GM23338 (cell line): ENCODE measurements around the gene TYROBP. TPM values are rescaled to one million over a fixed set of nuclear protein-coding genes. Genes with fewer than 3 reads are reported as not detected.

Source experiments
- ATAC-seq: fragments of 200-7000 bp; cut with Tn5 transposase; 3 replicates; pipeline ENCODE4 v1.9.1; 2020
- DNase-seq: peaks from one replicate; pipeline ENCODE4 v3.0.0-alpha.2; 2015; ENCODE audit warnings: low spot score
- H2AFZ ChIP-seq: fragments of 200-600 bp; sonication (generic); 2 replicates; pipeline ENCODE4 v1.8.0; 2016; ENCODE audit warnings: antibody characterized with exemption, mild to moderate bottlenecking, moderate library complexity
- H3F3A ChIP-seq: fragments of 200-600 bp; sonication (generic); replicated peaks from 2 replicates; pipeline ENCODE4 v1.8.0; 2017; ENCODE audit warnings: antibody characterized with exemption, mixed run types, low read depth
- H3K27ac ChIP-seq: fragments of 200-600 bp; sonication (generic); 2 replicates; pipeline ENCODE4 v1.6.1; 2016; ENCODE audit warnings: low read depth
- H3K27me3 ChIP-seq: fragments of 200-600 bp; sonication (generic); 2 replicates; pipeline ENCODE4 v1.8.0; 2016; ENCODE audit warnings: mild to moderate bottlenecking, mixed run types, moderate library complexity; ENCODE audit not compliant: insufficient read depth
- H3K36me3 ChIP-seq: fragments of 200-600 bp; sonication (generic); 2 replicates; pipeline ENCODE4 v1.8.0; 2016; ENCODE audit warnings: mild to moderate bottlenecking; ENCODE audit not compliant: insufficient read depth
- H3K4me1 ChIP-seq: fragments of 200-600 bp; sonication (generic); 2 replicates; pipeline ENCODE4 v1.8.0; 2016; ENCODE audit warnings: mild to moderate bottlenecking, moderate library complexity; ENCODE audit not compliant: insufficient read depth
- H3K4me2 ChIP-seq: fragments of 200-600 bp; sonication (generic); 2 replicates; pipeline ENCODE4 v1.7.1; 2017; ENCODE audit warnings: mixed run types
- H3K4me3 ChIP-seq: fragments of 200-600 bp; sonication (generic); 2 replicates; pipeline ENCODE4 v1.6.1; 2016; ENCODE audit warnings: mixed run types
- H3K79me2 ChIP-seq: fragments of 200-600 bp; sonication (generic); replicated peaks from 2 replicates; pipeline ENCODE4 v1.8.0; 2017; ENCODE audit warnings: mild to moderate bottlenecking; ENCODE audit not compliant: insufficient read depth
- H3K9me2 ChIP-seq: fragments of 200-600 bp; sonication (generic); 2 replicates; pipeline ENCODE4 v1.8.0; 2017; ENCODE audit not compliant: insufficient read depth
- H4K20me1 ChIP-seq: fragments of 200-600 bp; sonication (generic); replicated peaks from 2 replicates; pipeline ENCODE4 v1.8.0; 2017; ENCODE audit warnings: mild to moderate bottlenecking; ENCODE audit not compliant: insufficient read depth
- H3K27ac Mint-ChIP-seq: 2 replicates; pipeline ENCODE4 v1.8.0; 2020; ENCODE audit warnings: inconsistent platforms, mild to moderate bottlenecking, moderate library complexity, mixed read lengths
- H3K27me3 Mint-ChIP-seq: 3 replicates; pipeline ENCODE4 v1.8.0; 2022; ENCODE audit warnings: low read depth, mild to moderate bottlenecking, moderate library complexity, mixed read lengths, inconsistent platforms; ENCODE audit not compliant: insufficient read depth, poor library complexity
- H3K36me3 Mint-ChIP-seq: 3 replicates; pipeline ENCODE4 v1.8.0; 2021; ENCODE audit warnings: low read depth, mild to moderate bottlenecking, inconsistent platforms, moderate library complexity, mixed read lengths
- H3K4me1 Mint-ChIP-seq: 3 replicates; pipeline ENCODE4 v1.8.0; 2020; ENCODE audit warnings: mild to moderate bottlenecking, inconsistent platforms, mixed read lengths
- H3K4me3 Mint-ChIP-seq: 3 replicates; pipeline ENCODE4 v1.8.0; 2021; ENCODE audit warnings: moderate library complexity, mild to moderate bottlenecking, inconsistent platforms, mixed read lengths
- H3K9me3 Mint-ChIP-seq: 3 replicates; pipeline ENCODE4 v1.8.0; 2020; ENCODE audit warnings: moderate library complexity, mild to moderate bottlenecking, inconsistent platforms, mixed read lengths
- ETS1 ChIP-seq: IDR thresholded peaks from 2 replicates; pipeline ENCODE4 v1.6.1; 2016; ENCODE audit warnings: antibody characterized with exemption
- JUNB ChIP-seq: IDR thresholded peaks from one replicate; pipeline ENCODE4 v1.6.1; 2016; ENCODE audit warnings: antibody characterized with exemption; ENCODE audit not compliant: unreplicated experiment
- POLR2AphosphoS5 ChIP-seq: IDR thresholded peaks from 2 replicates; pipeline ENCODE4 v1.6.1; 2016; ENCODE audit warnings: antibody characterized with exemption, low read depth
- STAT1 ChIP-seq: IDR thresholded peaks from one replicate; pipeline ENCODE4 v1.6.1; 2016; ENCODE audit warnings: antibody characterized with exemption; ENCODE audit not compliant: unreplicated experiment
- ZNF331 ChIP-seq: fragments of 250-450 bp; sonication (Bioruptor Pico); IDR thresholded peaks from 2 replicates; pipeline ENCODE4 v1.5.0; 2020; ENCODE audit warnings: low read depth, mild to moderate bottlenecking, moderate library complexity
- polyA plus RNA-seq: library from polyadenylated mRNA; unstranded; fragments of >200 nt; fragmentation: Nextera tagmentation; extraction: Ambion mirVana; gene quantifications from 2 replicates; pipeline ENCODE4 v1.2.1, GENCODE V29; 2016
- total RNA-seq: library from RNA; depleted of rRNA; stranded (reverse); fragments of >200 nt; shearing (Covaris generic); gene quantifications from 2 replicates; pipeline ENCODE4 v1.2.3, GENCODE V29; 2014
- TF ChIP-seq, protein P1 (sequence below): fragments of 250-450 bp; sonication (Bioruptor Pico); IDR thresholded peaks from 2 replicates; pipeline ENCODE4 v1.5.0; 2020; ENCODE audit warnings: mild to moderate bottlenecking, moderate library complexity

TYROBP gene
- total and polyA plus RNA-seq, 2 experiments from 2014 or later: not detected

GRCh38 chr19:35931161-35931873 is 23.2 kb upstream of the TYROBP start (continued):
- TF ChIP-seq, protein P1, sequence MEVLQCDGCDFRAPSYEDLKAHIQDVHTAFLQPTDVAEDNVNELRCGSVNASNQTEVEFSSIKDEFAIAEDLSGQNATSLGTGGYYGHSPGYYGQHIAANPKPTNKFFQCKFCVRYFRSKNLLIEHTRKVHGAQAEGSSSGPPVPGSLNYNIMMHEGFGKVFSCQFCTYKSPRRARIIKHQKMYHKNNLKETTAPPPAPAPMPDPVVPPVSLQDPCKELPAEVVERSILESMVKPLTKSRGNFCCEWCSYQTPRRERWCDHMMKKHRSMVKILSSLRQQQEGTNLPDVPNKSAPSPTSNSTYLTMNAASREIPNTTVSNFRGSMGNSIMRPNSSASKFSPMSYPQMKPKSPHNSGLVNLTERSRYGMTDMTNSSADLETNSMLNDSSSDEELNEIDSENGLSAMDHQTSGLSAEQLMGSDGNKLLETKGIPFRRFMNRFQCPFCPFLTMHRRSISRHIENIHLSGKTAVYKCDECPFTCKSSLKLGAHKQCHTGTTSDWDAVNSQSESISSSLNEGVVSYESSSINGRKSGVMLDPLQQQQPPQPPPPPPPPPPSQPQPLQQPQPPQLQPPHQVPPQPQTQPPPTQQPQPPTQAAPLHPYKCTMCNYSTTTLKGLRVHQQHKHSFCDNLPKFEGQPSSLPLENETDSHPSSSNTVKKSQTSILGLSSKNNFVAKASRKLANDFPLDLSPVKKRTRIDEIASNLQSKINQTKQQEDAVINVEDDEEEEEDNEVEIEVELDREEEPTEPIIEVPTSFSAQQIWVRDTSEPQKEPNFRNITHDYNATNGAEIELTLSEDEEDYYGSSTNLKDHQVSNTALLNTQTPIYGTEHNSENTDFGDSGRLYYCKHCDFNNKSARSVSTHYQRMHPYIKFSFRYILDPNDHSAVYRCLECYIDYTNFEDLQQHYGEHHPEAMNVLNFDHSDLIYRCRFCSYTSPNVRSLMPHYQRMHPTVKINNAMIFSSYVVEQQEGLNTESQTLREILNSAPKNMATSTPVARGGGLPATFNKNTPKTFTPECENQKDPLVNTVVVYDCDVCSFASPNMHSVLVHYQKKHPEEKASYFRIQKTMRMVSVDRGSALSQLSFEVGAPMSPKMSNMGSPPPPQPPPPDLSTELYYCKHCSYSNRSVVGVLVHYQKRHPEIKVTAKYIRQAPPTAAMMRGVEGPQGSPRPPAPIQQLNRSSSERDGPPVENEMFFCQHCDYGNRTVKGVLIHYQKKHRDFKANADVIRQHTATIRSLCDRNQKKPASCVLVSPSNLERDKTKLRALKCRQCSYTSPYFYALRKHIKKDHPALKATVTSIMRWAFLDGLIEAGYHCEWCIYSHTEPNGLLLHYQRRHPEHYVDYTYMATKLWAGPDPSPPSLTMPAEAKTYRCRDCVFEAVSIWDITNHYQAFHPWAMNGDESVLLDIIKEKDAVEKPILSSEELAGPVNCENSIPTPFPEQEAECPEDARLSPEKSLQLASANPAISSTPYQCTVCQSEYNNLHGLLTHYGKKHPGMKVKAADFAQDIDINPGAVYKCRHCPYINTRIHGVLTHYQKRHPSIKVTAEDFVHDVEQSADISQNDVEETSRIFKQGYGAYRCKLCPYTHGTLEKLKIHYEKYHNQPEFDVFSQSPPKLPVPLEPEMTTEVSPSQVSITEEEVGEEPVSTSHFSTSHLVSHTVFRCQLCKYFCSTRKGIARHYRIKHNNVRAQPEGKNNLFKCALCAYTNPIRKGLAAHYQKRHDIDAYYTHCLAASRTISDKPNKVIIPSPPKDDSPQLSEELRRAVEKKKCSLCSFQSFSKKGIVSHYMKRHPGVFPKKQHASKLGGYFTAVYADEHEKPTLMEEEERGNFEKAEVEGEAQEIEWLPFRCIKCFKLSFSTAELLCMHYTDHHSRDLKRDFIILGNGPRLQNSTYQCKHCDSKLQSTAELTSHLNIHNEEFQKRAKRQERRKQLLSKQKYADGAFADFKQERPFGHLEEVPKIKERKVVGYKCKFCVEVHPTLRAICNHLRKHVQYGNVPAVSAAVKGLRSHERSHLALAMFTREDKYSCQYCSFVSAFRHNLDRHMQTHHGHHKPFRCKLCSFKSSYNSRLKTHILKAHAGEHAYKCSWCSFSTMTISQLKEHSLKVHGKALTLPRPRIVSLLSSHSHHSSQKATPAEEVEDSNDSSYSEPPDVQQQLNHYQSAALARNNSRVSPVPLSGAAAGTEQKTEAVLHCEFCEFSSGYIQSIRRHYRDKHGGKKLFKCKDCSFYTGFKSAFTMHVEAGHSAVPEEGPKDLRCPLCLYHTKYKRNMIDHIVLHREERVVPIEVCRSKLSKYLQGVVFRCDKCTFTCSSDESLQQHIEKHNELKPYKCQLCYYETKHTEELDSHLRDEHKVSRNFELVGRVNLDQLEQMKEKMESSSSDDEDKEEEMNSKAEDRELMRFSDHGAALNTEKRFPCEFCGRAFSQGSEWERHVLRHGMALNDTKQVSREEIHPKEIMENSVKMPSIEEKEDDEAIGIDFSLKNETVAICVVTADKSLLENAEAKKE (CRISPR knock-in tag): no peak
- peak; percentile 99 for TF ChIP-seq POLR2AphosphoS5
- TF ChIP-seq STAT1: no peak

DNA sequence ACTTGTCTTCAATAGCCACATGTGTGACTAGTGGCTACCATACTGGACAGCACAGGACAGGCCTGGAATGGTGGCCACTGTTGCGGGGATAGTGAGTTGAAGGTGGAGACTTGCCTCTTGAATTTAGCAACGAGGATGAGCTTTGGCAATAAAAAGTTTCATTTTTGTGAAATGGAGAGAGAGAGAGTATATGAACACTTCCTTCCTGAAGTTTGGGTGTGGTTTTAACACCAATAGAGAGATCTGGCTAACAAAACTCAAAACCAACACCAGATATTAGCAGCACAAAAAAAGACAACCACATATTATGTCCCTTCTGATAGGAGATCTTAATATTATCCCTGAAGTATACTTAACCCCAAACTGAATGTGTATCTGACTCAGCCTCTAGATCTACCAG is 21.8 kb upstream of the TYROBP start:
- no peak for DNase-seq
- H4K20me1 ChIP-seq: no peaks in the 10 kb centered on the region
- no peak overlapping the region for H3K27ac ChIP-seq
- no peaks in the 10 kb centered on the region for H3K36me3 ChIP-seq
- peaks cover 3% of the 10 kb centered on the region; the same call in 1 of the 2 replicates for H3K9me2 ChIP-seq
- Mint-ChIP-seq H3K9me3 (peaks cover 13% of the 10 kb centered on the region), H3K4me1 (peaks cover 14% of the 10 kb centered on the region), H3K27me3 (peaks cover 19% of the 10 kb centered on the region), H3K27ac (no peak overlapping the region), H3K36me3 (peaks cover 8% of the 10 kb centered on the region; the same call in 2 of the 3 replicates), H3K4me3 (no peak overlapping the region)
- H3F3A ChIP-seq: peaks cover 13% of the 10 kb centered on the region
- H3K4me3 ChIP-seq: no peak overlapping the region
- no peak for ATAC-seq
- no peaks in the 10 kb centered on the region for H3K27me3 ChIP-seq
- no peaks in the 10 kb centered on the region for H3K79me2 ChIP-seq
- no peak overlapping the region for H2AFZ ChIP-seq
- H3K4me1 ChIP-seq: peaks cover 10% of the 10 kb centered on the region; the same call in 1 of the 2 replicates
- no peak overlapping the region for H3K4me2 ChIP-seq
- TF ChIP-seq, protein P1 (CRISPR knock-in tag): no peak
- TF ChIP-seq JUNB (no peak), POLR2AphosphoS5 (no peak), ETS1 (no peak), ZNF331 (CRISPR knock-in tag) (no peak), STAT1 (no peak)
